MCF 10A (cell line): ENCODE data around the gene PMEPA1. TPM values are rescaled to one million over a fixed set of nuclear protein-coding genes. Genes with fewer than 3 reads are reported as not detected.

Experiments used
- BruUV-seq: library from RNA; stranded (reverse); fragments of 400-500 nt; replicated peaks from 2 replicates; lab custom pipeline; 2021; lab: Mats Ljungman, UMichigan
- CTCF ChIA-PET: fragments of 300-600 bp; sonication (Branson Sonifier 250); formaldehyde crosslinking; extraction: SDS; loops from one replicate; lab custom pipeline; 2021; ENCODE audit warnings: antibody characterized with exemption, inconsistent platforms; lab: Yijun Ruan, JAX
- POLR2A ChIA-PET: fragments of 300-600, 350-650 bp; sonication (Branson Sonifier 250); formaldehyde crosslinking; extraction: SDS; loops from one replicate; lab custom pipeline; 2020; ENCODE audit warnings: antibody characterized with exemption, inconsistent platforms; lab: Yijun Ruan, JAX
- DNase-seq: peaks from one replicate; pipeline ENCODE4 v3.0.0-alpha.2; 2018; ENCODE audit not compliant: unreplicated experiment
- H3K27ac Mint-ChIP-seq: one replicate; pipeline ENCODE4 v1.8.0; 2022; ENCODE audit warnings: mild to moderate bottlenecking, low read depth, mixed read lengths; ENCODE audit not compliant: unreplicated experiment
- H3K27me3 Mint-ChIP-seq: one replicate; pipeline ENCODE4 v1.8.0; 2022; ENCODE audit warnings: mixed read lengths; ENCODE audit not compliant: insufficient read depth, unreplicated experiment
- H3K36me3 Mint-ChIP-seq: one replicate; pipeline ENCODE4 v1.8.0; 2022; ENCODE audit warnings: mild to moderate bottlenecking, moderate library complexity, mixed read lengths; ENCODE audit not compliant: insufficient read depth, unreplicated experiment
- H3K4me1 Mint-ChIP-seq: one replicate; pipeline ENCODE4 v1.8.0; 2022; ENCODE audit warnings: mixed read lengths; ENCODE audit not compliant: insufficient read depth, unreplicated experiment
- H3K4me3 Mint-ChIP-seq: one replicate; pipeline ENCODE4 v1.8.0; 2022; ENCODE audit warnings: mild to moderate bottlenecking, moderate library complexity, mixed read lengths; ENCODE audit not compliant: unreplicated experiment
- H3K9me3 Mint-ChIP-seq: one replicate; pipeline ENCODE4 v1.8.0; 2022; ENCODE audit warnings: mixed read lengths; ENCODE audit not compliant: unreplicated experiment
- intact Hi-C: fragments of 100-400 bp; cut with micrococcal nuclease; formaldehyde crosslinking; loops from 2 replicates; pipeline ENCODE4 v1.14.1; 2022
- total RNA-seq: library from RNA; stranded (reverse); gene quantifications from 2 replicates; pipeline ENCODE4 v1.2.3, GENCODE V29; 2022
- TF ChIP-seq, protein P1 (sequence below): fragments of 200-600 bp; IDR thresholded peaks from one replicate; pipeline ENCODE4 v1.8.0; 2022; ENCODE audit warnings: antibody characterized with exemption, mild to moderate bottlenecking; ENCODE audit not compliant: unreplicated experiment

PMEPA1 gene
- total RNA-seq, 1 experiment from 2014 or later: 68.5 TPM

DNA sequence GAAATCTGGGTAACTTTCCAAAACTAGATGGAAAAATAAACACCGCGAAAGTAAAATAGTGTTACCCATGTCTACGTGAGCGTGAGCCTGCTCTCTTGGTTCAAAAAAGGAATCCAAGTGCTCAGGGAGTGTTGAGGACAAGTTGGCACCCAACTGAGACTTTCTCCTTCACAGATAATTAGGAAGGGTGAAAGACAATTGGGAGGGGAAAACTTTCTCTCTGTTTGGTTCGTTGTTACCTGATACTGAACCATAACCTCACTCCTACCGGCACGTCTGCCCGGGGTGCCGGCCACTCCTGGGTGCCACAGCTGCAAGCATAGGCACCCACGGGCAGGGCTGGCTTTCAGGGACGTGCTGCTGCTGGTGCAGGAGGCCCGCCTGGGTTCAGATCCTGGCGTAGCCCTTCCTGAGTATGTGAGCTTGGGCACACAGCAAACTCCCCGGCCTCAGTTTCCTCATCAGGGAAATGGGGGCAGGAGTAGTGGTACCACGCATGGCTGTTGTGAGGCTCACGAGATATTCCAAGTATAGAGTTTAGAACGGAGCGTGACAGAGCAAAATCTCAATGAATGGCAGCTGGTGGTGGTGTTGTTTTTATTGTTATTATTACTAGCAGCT, 38.2 kb upstream of the PMEPA1 start:
- POLR2A ChIA-PET: interaction anchor here (0.7 to 2.7 kb wide), 7 partner anchors 9 to 54 kb away, joined by 3 to 12 read pairs (median 4); partner anchors contain the start of gene PMEPA1
- Mint-ChIP-seq H3K4me3 (peak overlapping the region; percentile 67), H3K27ac (no peak overlapping the region)

GRCh38 chr20:57746832-57747404, 37.1 kb upstream of the PMEPA1 start:
- H3K4me1 Mint-ChIP-seq: peaks cover 18% of the 10 kb centered on the region
- H3K4me3 Mint-ChIP-seq: no peak overlapping the region
- H3K9me3 Mint-ChIP-seq: no peaks in the 10 kb centered on the region
- BruUV-seq: no TSS peak
- no peak overlapping the region for H3K27ac Mint-ChIP-seq
- ChIA-PET POLR2A (no interaction called here), CTCF (no interaction called here)
- intact Hi-C loops: no loop called here
- no peak for DNase-seq
- H3K27me3 Mint-ChIP-seq: no peaks in the 10 kb centered on the region
- TF ChIP-seq, protein P1, sequence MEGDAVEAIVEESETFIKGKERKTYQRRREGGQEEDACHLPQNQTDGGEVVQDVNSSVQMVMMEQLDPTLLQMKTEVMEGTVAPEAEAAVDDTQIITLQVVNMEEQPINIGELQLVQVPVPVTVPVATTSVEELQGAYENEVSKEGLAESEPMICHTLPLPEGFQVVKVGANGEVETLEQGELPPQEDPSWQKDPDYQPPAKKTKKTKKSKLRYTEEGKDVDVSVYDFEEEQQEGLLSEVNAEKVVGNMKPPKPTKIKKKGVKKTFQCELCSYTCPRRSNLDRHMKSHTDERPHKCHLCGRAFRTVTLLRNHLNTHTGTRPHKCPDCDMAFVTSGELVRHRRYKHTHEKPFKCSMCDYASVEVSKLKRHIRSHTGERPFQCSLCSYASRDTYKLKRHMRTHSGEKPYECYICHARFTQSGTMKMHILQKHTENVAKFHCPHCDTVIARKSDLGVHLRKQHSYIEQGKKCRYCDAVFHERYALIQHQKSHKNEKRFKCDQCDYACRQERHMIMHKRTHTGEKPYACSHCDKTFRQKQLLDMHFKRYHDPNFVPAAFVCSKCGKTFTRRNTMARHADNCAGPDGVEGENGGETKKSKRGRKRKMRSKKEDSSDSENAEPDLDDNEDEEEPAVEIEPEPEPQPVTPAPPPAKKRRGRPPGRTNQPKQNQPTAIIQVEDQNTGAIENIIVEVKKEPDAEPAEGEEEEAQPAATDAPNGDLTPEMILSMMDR: no peak
- H3K36me3 Mint-ChIP-seq: no peaks in the 10 kb centered on the region

More for the DNA sequence above, 38.2 kb upstream of the PMEPA1 start:
- CTCF ChIA-PET: interaction anchor here (0.6 to 0.7 kb wide), 3 partner anchors 9 to 1062 kb away, joined by 3 to 4 read pairs (median 3); no protein-coding TSS in a partner anchor
- BruUV-seq: no TSS peak
- no peaks in the 10 kb centered on the region for H3K27me3 Mint-ChIP-seq
- peaks cover 18% of the 10 kb centered on the region for H3K4me1 Mint-ChIP-seq
- no peaks in the 10 kb centered on the region for H3K9me3 Mint-ChIP-seq
- TF ChIP-seq, protein P1: no peak
- no peak for DNase-seq
- no peaks in the 10 kb centered on the region for H3K36me3 Mint-ChIP-seq
- intact Hi-C loops: loop anchor here (2.0 kb wide), 1 partner anchor 29 kb away; no protein-coding TSS in a partner anchor

- peaks cover 18% of the 10 kb centered on the region for H3K4me1 Mint-ChIP-seq
- no peak for DNase-seq
- TF ChIP-seq, protein P1: no peak
- H3K36me3 Mint-ChIP-seq: no peaks in the 10 kb centered on the region
- ChIA-PET POLR2A (interaction anchor here (0.6 kb wide), 1 partner anchor 650 kb away, joined by 3 read pairs; no protein-coding TSS in a partner anchor), CTCF (interaction anchor here (1.0 kb wide), 1 partner anchor 248 kb away, joined by 3 read pairs; no protein-coding TSS in a partner anchor)
- H3K9me3 Mint-ChIP-seq: no peaks in the 10 kb centered on the region
- H3K4me3 Mint-ChIP-seq: no peak overlapping the region
- intact Hi-C loops: no loop called here
- H3K27me3 Mint-ChIP-seq: no peaks in the 10 kb centered on the region
- no TSS peak for BruUV-seq
- H3K27ac Mint-ChIP-seq: no peak overlapping the region
Measured at GRCh38 chr20:57746201-57746600, 36.4 kb upstream of the PMEPA1 start.

- TF ChIP-seq, protein P1: no peak
- CTCF ChIA-PET: interaction anchor here (0.7 kb wide), 1 partner anchor 11 kb away, joined by 4 read pairs; no protein-coding TSS in a partner anchor
- no TSS peak for BruUV-seq
- Mint-ChIP-seq H3K36me3 (no peaks in the 10 kb centered on the region), H3K9me3 (no peaks in the 10 kb centered on the region), H3K27ac (no peak overlapping the region), H3K4me1 (peaks cover 16% of the 10 kb centered on the region), H3K27me3 (no peaks in the 10 kb centered on the region), H3K4me3 (no peak overlapping the region)
- DNase-seq: no peak
- POLR2A ChIA-PET: no interaction called here
- intact Hi-C loops: no loop called here
Measured at GRCh38 chr20:57744206-57744605, 34.4 kb upstream of the PMEPA1 start.
